Caco-2 (cell line): Measurements from ENCODE around the gene ZMYND19. TPM values are rescaled to one million over a fixed set of nuclear protein-coding genes. Genes with fewer than 3 reads are reported as not detected.
"Not testable (repeated sequence)": the region's sequence is repeated elsewhere in the genome, so short reads cannot be mapped to it uniquely, and the experiment has no call there.

Experiments
- BruUV-seq: library from RNA; stranded (reverse); fragments of 400-500 nt; replicated peaks from 2 replicates; lab custom pipeline; 2021; lab: Mats Ljungman, UMichigan
- CTCF ChIA-PET: fragments of 300-600 bp; sonication (Branson Sonifier 250); formaldehyde crosslinking; loops from one replicate; lab custom pipeline; 2022; ENCODE audit warnings: antibody characterized with exemption; lab: Charles Lee
- POLR2A ChIA-PET: fragments of 300-600 bp; sonication (Branson Sonifier 250); formaldehyde crosslinking; loops from one replicate; lab custom pipeline; 2022; ENCODE audit warnings: antibody characterized with exemption; lab: Charles Lee
- DNase-seq, 2 experiments: peaks; one replicate each; pipeline versions ENCODE4 v3.0.0 to v3.0.0-alpha.2; 2020 to 2022
- H3K27me3 ChIP-seq: replicated peaks from 2 replicates; pipeline ENCODE4 v1.6.0; 2011; ENCODE audit warnings: low read length; ENCODE audit not compliant: control insufficient read depth, insufficient read depth
- H3K36me3 ChIP-seq: 2 replicates; pipeline ENCODE4 v1.5.1; 2011; ENCODE audit warnings: low read length; ENCODE audit not compliant: control insufficient read depth, insufficient read depth
- H3K4me1 ChIP-seq: fragments of 250-450 bp; sonication (Bioruptor Pico); 2 replicates; pipeline ENCODE4 v1.5.1; 2020; ENCODE audit warnings: mild to moderate bottlenecking
- H3K4me3 ChIP-seq: 2 replicates; pipeline ENCODE4 v1.5.1; 2011; ENCODE audit warnings: low read depth, mild to moderate bottlenecking, control low read depth, low read length
- H3K9me3 ChIP-seq: fragments of 250-450 bp; sonication (Bioruptor Pico); 2 replicates; pipeline ENCODE4 v1.5.1; 2020; ENCODE audit warnings: mild to moderate bottlenecking, moderate library complexity
- H3K27ac Mint-ChIP-seq: one replicate; pipeline ENCODE4 v1.8.0; 2022; ENCODE audit warnings: mixed read lengths; ENCODE audit not compliant: unreplicated experiment
- H3K27me3 Mint-ChIP-seq: one replicate; pipeline ENCODE4 v1.8.0; 2022; ENCODE audit warnings: mixed read lengths; ENCODE audit not compliant: insufficient read depth, unreplicated experiment
- H3K36me3 Mint-ChIP-seq: one replicate; pipeline ENCODE4 v1.8.0; 2022; ENCODE audit warnings: mild to moderate bottlenecking, mixed read lengths; ENCODE audit not compliant: insufficient read depth, unreplicated experiment
- H3K4me1 Mint-ChIP-seq: one replicate; pipeline ENCODE4 v1.8.0; 2022; ENCODE audit warnings: low read depth, mixed read lengths; ENCODE audit not compliant: unreplicated experiment
- H3K4me3 Mint-ChIP-seq: one replicate; pipeline ENCODE4 v1.8.0; 2022; ENCODE audit warnings: mild to moderate bottlenecking, moderate library complexity, mixed read lengths; ENCODE audit not compliant: unreplicated experiment
- H3K9me3 Mint-ChIP-seq: one replicate; pipeline ENCODE4 v1.8.0; 2022; ENCODE audit warnings: mixed read lengths; ENCODE audit not compliant: unreplicated experiment
- CTCF ChIP-seq, 2 experiments: fragments of 200-600 bp in 1 of 2; IDR thresholded peaks; 1 replicate in 1 of 2; 2 replicates in 1 of 2; pipeline versions ENCODE4 v1.5.1 to v1.8.0; 2011 to 2022; ENCODE audit warnings: antibody characterized with exemption in 1 of 2, control low read depth in 1 of 2, inconsistent platforms in 1 of 2, low read depth in 1 of 2, low read length in 1 of 2, mild to moderate bottlenecking in 1 of 2, moderate library complexity in 1 of 2; ENCODE audit not compliant: insufficient read depth in 1 of 2, severe bottlenecking in 1 of 2, unreplicated experiment in 1 of 2
- intact Hi-C: fragments of 100-400 bp; cut with micrococcal nuclease; formaldehyde crosslinking; loops from one replicate; pipeline ENCODE4 v1.10.0; 2022; ENCODE audit not compliant: unreplicated experiment
- total RNA-seq: library from RNA; stranded (reverse); gene quantifications from 2 replicates; pipeline ENCODE4 v1.2.3, GENCODE V29; 2022

ZMYND19 gene
- total RNA-seq, 1 experiment from 2014 or later = 66.3 TPM

GRCh38 chr9:137552022-137552768, 38.1 kb downstream of the ZMYND19 start:
- Mint-ChIP-seq H3K27me3 (no peaks in the 10 kb centered on the region), H3K36me3 (peaks cover 67% of the 10 kb centered on the region), H3K4me3 (peak overlapping the region; percentile 81), H3K4me1 (peaks cover 16% of the 10 kb centered on the region), H3K9me3 (no peaks in the 10 kb centered on the region), H3K27ac (peak overlapping the region; percentile 66)
- intact Hi-C loops = loop anchor here (5.0 kb wide), 1 partner anchor 55 kb away; the partner anchor contains the start of gene ARRDC1
- no peaks in the 10 kb centered on the region for H3K27me3 ChIP-seq
- H3K4me3 ChIP-seq = peak overlapping the region; percentile 64
- ChIA-PET CTCF (interaction anchor here (0.5 to 3.4 kb wide), 8 partner anchors 17 to 397 kb away, joined by 3 to 33 read pairs (median 6); partner anchors contain the start of genes DPH7, ENTPD8, EXD3 and NRARP), POLR2A (interaction anchor here (0.6 to 1.5 kb wide), 9 partner anchors 24 to 1229 kb away, joined by 3 to 8 read pairs (median 4); partner anchors contain the start of gene TUBB4B)
- peak in 1 of 2 experiments; percentile 36 for DNase-seq
- TSS peak; percentile 100 for BruUV-seq
- peaks cover 5% of the 10 kb centered on the region; the same call in 1 of the 2 replicates for H3K4me1 ChIP-seq
- no peaks in the 10 kb centered on the region; the same call in 1 of the 2 replicates for H3K36me3 ChIP-seq
- no peak for TF ChIP-seq CTCF (IDR thresholded peaks at IDR 0.05; ENCODE audit: insufficient read depth in 1 of 2, low read depth in 1 of 2, low read length in 1 of 2, severe bottlenecking in 1 of 2, unreplicated experiment in 1 of 2)
- no peaks in the 10 kb centered on the region for H3K9me3 ChIP-seq

- H3K4me1 ChIP-seq = peaks cover 5% of the 10 kb centered on the region; the same call in 1 of the 2 replicates
- no peaks in the 10 kb centered on the region; the same call in 1 of the 2 replicates for H3K36me3 ChIP-seq
- peaks cover under 1% of the 10 kb centered on the region for H3K9me3 Mint-ChIP-seq
- H3K27ac Mint-ChIP-seq = peak within 1 kb of the TSS; percentile 66
- peak; percentile 90 to 93 for DNase-seq
- H3K27me3 ChIP-seq = no peaks in the 10 kb centered on the region
- H3K36me3 Mint-ChIP-seq = peaks cover 60% of the 10 kb centered on the region
- no peaks in the 10 kb centered on the region for H3K9me3 ChIP-seq
- ChIA-PET CTCF (interaction anchor here (0.5 to 3.4 kb wide), 8 partner anchors 17 to 396 kb away, joined by 3 to 33 read pairs (median 6); partner anchors contain the start of genes DPH7, ENTPD8, EXD3 and NRARP), POLR2A (interaction anchor here (0.6 to 1.5 kb wide), 9 partner anchors 16 to 1228 kb away, joined by 3 to 8 read pairs (median 4); partner anchors contain the start of gene TUBB4B)
- BruUV-seq = no TSS peak
- peak within 1 kb of the TSS; percentile 81 for H3K4me3 ChIP-seq
- peaks cover 16% of the 10 kb centered on the region for H3K4me1 Mint-ChIP-seq
- H3K27me3 Mint-ChIP-seq = no peaks in the 10 kb centered on the region
- H3K4me3 Mint-ChIP-seq = peak within 1 kb of the TSS; percentile 81
- intact Hi-C loops = loop anchor here (1.0 to 5.0 kb wide), 2 partner anchors 16 to 56 kb away; partner anchors contain the start of gene ARRDC1
- TF ChIP-seq CTCF (IDR thresholded peaks at IDR 0.05; ENCODE audit: insufficient read depth in 1 of 2, low read depth in 1 of 2, low read length in 1 of 2, severe bottlenecking in 1 of 2, unreplicated experiment in 1 of 2) = peak; percentile 49 to 84
These were observed 38.9 kb downstream of the ZMYND19 start, which contains the start of gene MRPL41 for GRCh38 chr9:137551264-137552021. TSS of gene MRPL41 (plus strand) at chr9:137551879. CDS start at chr9:137552082, 203 bp downstream.

DNA sequence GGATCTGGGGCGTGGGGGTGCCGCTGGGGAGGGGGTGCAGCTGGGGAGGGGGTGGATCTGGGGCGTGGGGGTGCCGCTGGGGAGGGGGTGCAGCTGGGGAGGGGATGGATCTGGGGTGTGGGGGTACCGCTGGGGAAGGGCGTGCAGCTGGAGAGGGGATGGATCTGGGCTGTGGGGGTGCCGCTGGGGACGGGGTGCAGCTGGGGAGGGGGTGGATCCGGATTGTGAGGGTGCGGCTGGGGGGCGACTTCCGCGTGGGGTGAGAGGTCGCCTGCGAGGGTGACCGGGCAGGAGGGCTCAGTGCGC, 39.4 kb downstream of the ZMYND19 start:
- Mint-ChIP-seq H3K4me3 (peak overlapping the region; percentile 81), H3K36me3 (peaks cover 54% of the 10 kb centered on the region), H3K4me1 (peaks cover 15% of the 10 kb centered on the region)
- not testable (repeated sequence) for H3K36me3 ChIP-seq, H3K9me3 ChIP-seq, H3K4me1 ChIP-seq, H3K27me3 Mint-ChIP-seq, BruUV-seq, DNase-seq, H3K9me3 Mint-ChIP-seq, H3K27me3 ChIP-seq, H3K27ac Mint-ChIP-seq
- CTCF ChIA-PET = interaction anchor here (1.4 to 3.4 kb wide), 2 partner anchors 16 to 109 kb away, joined by 7 to 33 read pairs; no protein-coding TSS in a partner anchor
- peak overlapping the region; percentile 81 for H3K4me3 ChIP-seq
- intact Hi-C loops = loop anchor here (1.0 to 5.0 kb wide), 2 partner anchors 16 to 56 kb away; partner anchors contain the start of gene ARRDC1
- POLR2A ChIA-PET = interaction anchor here (0.7 kb wide), 1 partner anchor 16 kb away, joined by 3 read pairs; no protein-coding TSS in a partner anchor
